PFSK-1 (cell line): ENCODE results near the gene BMP5.

Experiments
- FOXP2 ChIP-seq: optimal IDR thresholded peaks from 2 replicates; pipeline ENCODE3; 2011; ENCODE audit warnings: borderline replicate concordance, control low read depth, inconsistent platforms; ENCODE audit not compliant: insufficient read depth; ENCODE audit errors: extremely low read length, extremely low read depth
- POLR2AphosphoS5 ChIP-seq: IDR thresholded peaks from 2 replicates; pipeline ENCODE4 v1.6.1; 2012; ENCODE audit warnings: low read depth, mild to moderate bottlenecking, control low read depth, low read length, moderate library complexity
- SIN3A ChIP-seq: IDR thresholded peaks from 2 replicates; pipeline ENCODE4 v1.6.1; 2012; ENCODE audit warnings: mild to moderate bottlenecking, low read length, moderate library complexity, borderline replicate concordance; ENCODE audit not compliant: insufficient read depth
- TAF1 ChIP-seq: IDR thresholded peaks from 2 replicates; pipeline ENCODE4 v1.6.1; 2012; ENCODE audit warnings: low read length, control low read depth, borderline replicate concordance; ENCODE audit not compliant: insufficient read depth
- TF ChIP-seq, protein P1 (sequence below), 2 experiments: IDR thresholded peaks; 2 replicates each; pipeline versions ENCODE4 v1.6.1 to v1.8.0; 2011 to 2012; ENCODE audit warnings: low read depth in 2 of 2, low read length in 2 of 2, control low read depth in 1 of 2, inconsistent platforms in 1 of 2, mild to moderate bottlenecking in 1 of 2, moderate library complexity in 1 of 2; ENCODE audit not compliant: insufficient read depth in 1 of 2

- no peak for TF ChIP-seq FOXP2
- no peak for TF ChIP-seq POLR2AphosphoS5
- TF ChIP-seq, protein P1, sequence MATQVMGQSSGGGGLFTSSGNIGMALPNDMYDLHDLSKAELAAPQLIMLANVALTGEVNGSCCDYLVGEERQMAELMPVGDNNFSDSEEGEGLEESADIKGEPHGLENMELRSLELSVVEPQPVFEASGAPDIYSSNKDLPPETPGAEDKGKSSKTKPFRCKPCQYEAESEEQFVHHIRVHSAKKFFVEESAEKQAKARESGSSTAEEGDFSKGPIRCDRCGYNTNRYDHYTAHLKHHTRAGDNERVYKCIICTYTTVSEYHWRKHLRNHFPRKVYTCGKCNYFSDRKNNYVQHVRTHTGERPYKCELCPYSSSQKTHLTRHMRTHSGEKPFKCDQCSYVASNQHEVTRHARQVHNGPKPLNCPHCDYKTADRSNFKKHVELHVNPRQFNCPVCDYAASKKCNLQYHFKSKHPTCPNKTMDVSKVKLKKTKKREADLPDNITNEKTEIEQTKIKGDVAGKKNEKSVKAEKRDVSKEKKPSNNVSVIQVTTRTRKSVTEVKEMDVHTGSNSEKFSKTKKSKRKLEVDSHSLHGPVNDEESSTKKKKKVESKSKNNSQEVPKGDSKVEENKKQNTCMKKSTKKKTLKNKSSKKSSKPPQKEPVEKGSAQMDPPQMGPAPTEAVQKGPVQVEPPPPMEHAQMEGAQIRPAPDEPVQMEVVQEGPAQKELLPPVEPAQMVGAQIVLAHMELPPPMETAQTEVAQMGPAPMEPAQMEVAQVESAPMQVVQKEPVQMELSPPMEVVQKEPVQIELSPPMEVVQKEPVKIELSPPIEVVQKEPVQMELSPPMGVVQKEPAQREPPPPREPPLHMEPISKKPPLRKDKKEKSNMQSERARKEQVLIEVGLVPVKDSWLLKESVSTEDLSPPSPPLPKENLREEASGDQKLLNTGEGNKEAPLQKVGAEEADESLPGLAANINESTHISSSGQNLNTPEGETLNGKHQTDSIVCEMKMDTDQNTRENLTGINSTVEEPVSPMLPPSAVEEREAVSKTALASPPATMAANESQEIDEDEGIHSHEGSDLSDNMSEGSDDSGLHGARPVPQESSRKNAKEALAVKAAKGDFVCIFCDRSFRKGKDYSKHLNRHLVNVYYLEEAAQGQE (IDR thresholded peaks at IDR 0.05; ENCODE audit: insufficient read depth in 1 of 2, low read depth in 2 of 2, low read length in 2 of 2): no peak
- TF ChIP-seq TAF1: no peak
- no peak for TF ChIP-seq SIN3A
Observed at GRCh38 chr6:55714831-55715230, 160.6 kb downstream of the BMP5 start.
